ENCODE measurements around the gene KATNB1. TPM values are rescaled to one million over a fixed set of nuclear protein-coding genes. Genes with fewer than 3 reads are reported as not detected.

The KATNB1 gene
- polyA plus RNA-seq, 1 of the 3 experiments (the other 2 are of a cell fraction) = 43.7 TPM

DNA sequence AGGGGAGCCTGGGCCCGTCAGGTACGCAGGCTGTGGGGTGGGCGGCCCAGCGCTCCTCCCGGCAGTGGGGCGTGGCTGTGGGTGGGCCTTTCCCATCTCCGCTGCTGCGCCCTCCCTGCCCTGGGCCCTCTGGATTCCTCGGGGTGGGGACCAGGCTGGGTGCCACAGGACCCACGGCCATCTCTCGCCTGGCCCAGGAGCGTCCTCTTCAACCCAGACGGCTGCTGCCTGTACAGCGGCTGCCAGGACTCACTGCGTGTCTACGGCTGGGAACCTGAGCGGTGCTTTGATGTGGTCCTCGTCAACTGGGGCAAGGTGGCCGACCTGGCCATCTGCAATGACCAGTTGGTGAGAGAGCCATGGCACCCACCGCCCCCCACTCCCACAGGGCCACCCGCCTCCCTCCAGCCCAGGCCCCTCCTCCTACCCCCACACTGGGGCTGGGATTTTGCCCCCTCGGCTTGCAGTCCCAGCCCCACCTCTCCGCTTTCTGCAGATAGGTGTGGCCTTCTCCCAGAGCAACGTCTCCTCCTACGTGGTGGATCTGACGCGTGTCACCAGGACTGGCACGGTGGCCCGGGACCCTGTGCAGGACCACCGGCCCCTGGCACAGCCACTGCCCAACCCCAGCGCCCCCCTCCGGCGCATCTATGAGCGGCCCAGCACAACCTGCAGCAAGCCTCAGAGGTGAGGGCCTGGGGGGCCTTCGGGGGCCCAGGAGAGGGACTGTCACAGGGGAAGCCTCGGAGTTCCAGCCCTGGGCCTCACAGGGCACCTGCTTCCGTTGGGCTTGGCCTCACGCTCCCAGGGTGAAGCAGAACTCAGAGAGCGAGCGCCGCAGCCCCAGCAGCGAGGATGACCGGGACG, 17.2 kb downstream of the KATNB1 start (continued):
- TF ChIP-seq EZH2phosphoT487 (IDR thresholded peaks at IDR 0.05; ENCODE audit: borderline replicate concordance, low read depth) (no peak), GABPA (IDR thresholded peaks at IDR 0.05; ENCODE audit: low read depth) (no peak), YY1 (IDR thresholded peaks at IDR 0.05; ENCODE audit: low read depth) (no peak), RXRA (IDR thresholded peaks at IDR 0.05; ENCODE audit: borderline replicate concordance, low read depth) (no peak)

DNA sequence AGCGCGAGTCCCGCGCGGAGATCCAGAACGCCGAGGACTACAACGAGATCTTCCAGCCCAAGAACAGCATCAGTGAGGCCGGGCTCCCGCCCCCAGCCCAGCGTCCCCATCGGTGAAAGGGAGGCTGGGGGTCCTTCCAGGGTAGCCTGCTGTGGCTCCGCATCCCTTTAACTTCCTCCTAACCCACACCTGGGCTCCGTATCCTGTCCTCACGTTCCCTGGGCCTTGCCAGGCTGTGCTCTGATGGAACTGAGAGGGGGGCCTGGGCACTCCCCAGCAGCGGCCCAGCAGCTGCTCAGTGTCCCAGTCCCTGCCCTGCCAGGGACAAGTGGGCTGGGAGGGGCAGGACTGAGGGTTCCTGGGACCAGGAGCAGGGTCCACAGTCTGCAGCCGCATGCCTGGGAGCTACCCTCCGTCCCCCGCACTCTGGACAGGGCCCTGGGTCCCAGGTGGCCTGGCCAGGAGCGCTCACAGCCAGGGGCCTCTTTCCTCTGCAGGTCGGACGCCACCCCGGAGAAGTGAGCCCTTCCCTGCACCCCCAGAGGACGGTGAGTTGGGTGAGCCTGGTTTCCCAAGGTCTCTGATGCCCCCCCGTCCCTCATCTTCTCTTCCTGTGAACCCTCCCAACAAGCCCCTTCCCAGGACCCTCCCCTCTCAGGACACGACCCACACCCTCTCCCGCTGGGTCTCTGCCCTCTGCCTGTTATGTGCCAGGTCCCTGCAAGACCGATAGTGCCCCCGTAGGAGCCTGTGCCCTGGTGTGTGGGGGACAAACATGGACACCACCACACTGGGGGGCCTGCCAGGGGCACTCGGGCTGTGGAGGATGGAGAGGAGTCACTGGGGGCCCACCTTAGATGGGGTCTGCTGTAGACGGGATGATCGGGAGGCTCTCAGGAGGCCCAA, 18.1 kb downstream of the KATNB1 start:
- Histone ChIP-seq H3K4me2 (no peak overlapping the region), H2AFZ (ENCODE audit: low read depth) (no peak overlapping the region), H3K4me3 (ENCODE audit: low read depth in 2 of 2, low read length in 1 of 2) (no peak overlapping the region), H4K20me1 (ENCODE audit: insufficient read depth) (0 out of 2 replicates have a peak, but pooled peaks cover 2% of the 10 kb centered on the region), H3K4me1 (ENCODE audit: control insufficient read depth in 1 of 2, insufficient read depth in 2 of 2, low read depth in 1 of 2, low read length in 1 of 2) (no peaks in the 10 kb centered on the region; a peak in 1 of 4 replicates), H3F3A (replicated peaks; ENCODE audit: insufficient read depth) (peaks cover 4% of the 10 kb centered on the region), H3K9ac (no peak overlapping the region), H3K9me2 (no peaks in the 10 kb centered on the region), H3K9me3 (no peaks in the 10 kb centered on the region), H3K36me3 (replicated peaks in 1 of 2; ENCODE audit: control insufficient read depth in 1 of 2, insufficient read depth in 2 of 2, low read length in 1 of 2) (peaks cover 3 to 44% of the 10 kb centered on the region in 2 experiments), H3K27me3 (ENCODE audit: insufficient read depth) (no peaks in the 10 kb centered on the region), H3K27ac (ENCODE audit: low read depth in 2 of 2, low read length in 1 of 2) (no peak overlapping the region), H3K79me2 (ENCODE audit: insufficient read depth) (no peaks in the 10 kb centered on the region)
- ChIA-PET POLR2A (no interaction called here), CTCF (interaction anchor here (4.8 kb wide), 1 partner anchor 109 kb away, joined by 57 read pairs; no protein-coding TSS in a partner anchor)
- 92% methylated on average over 14 of the region's 32 CpGs for WGBS (ENCODE audit: low lambda C conversion rate)
- TF ChIP-seq, protein P1, sequence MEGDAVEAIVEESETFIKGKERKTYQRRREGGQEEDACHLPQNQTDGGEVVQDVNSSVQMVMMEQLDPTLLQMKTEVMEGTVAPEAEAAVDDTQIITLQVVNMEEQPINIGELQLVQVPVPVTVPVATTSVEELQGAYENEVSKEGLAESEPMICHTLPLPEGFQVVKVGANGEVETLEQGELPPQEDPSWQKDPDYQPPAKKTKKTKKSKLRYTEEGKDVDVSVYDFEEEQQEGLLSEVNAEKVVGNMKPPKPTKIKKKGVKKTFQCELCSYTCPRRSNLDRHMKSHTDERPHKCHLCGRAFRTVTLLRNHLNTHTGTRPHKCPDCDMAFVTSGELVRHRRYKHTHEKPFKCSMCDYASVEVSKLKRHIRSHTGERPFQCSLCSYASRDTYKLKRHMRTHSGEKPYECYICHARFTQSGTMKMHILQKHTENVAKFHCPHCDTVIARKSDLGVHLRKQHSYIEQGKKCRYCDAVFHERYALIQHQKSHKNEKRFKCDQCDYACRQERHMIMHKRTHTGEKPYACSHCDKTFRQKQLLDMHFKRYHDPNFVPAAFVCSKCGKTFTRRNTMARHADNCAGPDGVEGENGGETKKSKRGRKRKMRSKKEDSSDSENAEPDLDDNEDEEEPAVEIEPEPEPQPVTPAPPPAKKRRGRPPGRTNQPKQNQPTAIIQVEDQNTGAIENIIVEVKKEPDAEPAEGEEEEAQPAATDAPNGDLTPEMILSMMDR (IDR thresholded peaks at IDR 0.05) = no peak
- TF ChIP-seq FOXJ3 (CRISPR knock-in tag; IDR thresholded peaks at IDR 0.05) (no peak), CHD2 (IDR thresholded peaks at IDR 0.05; ENCODE audit: low read length, partially characterized antibody) (no peak), TAF1 (IDR thresholded peaks at IDR 0.05; ENCODE audit: borderline replicate concordance, low read depth, low read length) (no peak), EZH2phosphoT487 (IDR thresholded peaks at IDR 0.05; ENCODE audit: borderline replicate concordance, low read depth) (no peak), GABPA (IDR thresholded peaks at IDR 0.05; ENCODE audit: low read depth) (no peak), YY1 (IDR thresholded peaks at IDR 0.05; ENCODE audit: low read depth) (no peak), NRF1 (IDR thresholded peaks at IDR 0.05; ENCODE audit: low read depth, low read length) (no peak), FOSL2 (IDR thresholded peaks at IDR 0.05; ENCODE audit: borderline replicate concordance, low read depth) (no peak)
- TF ChIP-seq, protein P2, sequence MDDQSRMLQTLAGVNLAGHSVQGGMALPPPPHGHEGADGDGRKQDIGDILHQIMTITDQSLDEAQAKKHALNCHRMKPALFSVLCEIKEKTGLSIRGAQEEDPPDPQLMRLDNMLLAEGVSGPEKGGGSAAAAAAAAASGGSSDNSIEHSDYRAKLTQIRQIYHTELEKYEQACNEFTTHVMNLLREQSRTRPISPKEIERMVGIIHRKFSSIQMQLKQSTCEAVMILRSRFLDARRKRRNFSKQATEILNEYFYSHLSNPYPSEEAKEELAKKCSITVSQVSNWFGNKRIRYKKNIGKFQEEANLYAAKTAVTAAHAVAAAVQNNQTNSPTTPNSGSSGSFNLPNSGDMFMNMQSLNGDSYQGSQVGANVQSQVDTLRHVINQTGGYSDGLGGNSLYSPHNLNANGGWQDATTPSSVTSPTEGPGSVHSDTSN (IDR thresholded peaks at IDR 0.05) = no peak
- TF ChIP-seq, protein P3, sequence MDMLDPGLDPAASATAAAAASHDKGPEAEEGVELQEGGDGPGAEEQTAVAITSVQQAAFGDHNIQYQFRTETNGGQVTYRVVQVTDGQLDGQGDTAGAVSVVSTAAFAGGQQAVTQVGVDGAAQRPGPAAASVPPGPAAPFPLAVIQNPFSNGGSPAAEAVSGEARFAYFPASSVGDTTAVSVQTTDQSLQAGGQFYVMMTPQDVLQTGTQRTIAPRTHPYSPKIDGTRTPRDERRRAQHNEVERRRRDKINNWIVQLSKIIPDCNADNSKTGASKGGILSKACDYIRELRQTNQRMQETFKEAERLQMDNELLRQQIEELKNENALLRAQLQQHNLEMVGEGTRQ (IDR thresholded peaks at IDR 0.05; ENCODE audit: borderline replicate concordance, low read depth, low read length) = no peak
- TF ChIP-seq, protein P4, sequence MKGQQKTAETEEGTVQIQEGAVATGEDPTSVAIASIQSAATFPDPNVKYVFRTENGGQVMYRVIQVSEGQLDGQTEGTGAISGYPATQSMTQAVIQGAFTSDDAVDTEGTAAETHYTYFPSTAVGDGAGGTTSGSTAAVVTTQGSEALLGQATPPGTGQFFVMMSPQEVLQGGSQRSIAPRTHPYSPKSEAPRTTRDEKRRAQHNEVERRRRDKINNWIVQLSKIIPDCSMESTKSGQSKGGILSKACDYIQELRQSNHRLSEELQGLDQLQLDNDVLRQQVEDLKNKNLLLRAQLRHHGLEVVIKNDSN (IDR thresholded peaks at IDR 0.05; ENCODE audit: borderline replicate concordance, low read depth) = no peak
- DNase-seq = no peak
